GM19025 (cell line): Measurements from ENCODE around the gene PCDHGA9.

Experiments
- ATAC-seq: cut with Tn5 transposase; IDR thresholded peaks from one replicate; pipeline ENCODE4 v1.9.1; 2021; ENCODE audit warnings: mild to moderate bottlenecking, low read depth, moderate library complexity; ENCODE audit not compliant: unreplicated experiment

Gene PCDHGA9

GRCh38 chr5:141440341-141440740 lies 37.8 kb downstream of the PCDHGA9 start:
- ATAC-seq: no peak

- no peak for ATAC-seq
Observed at GRCh38 chr5:141441571-141442170, 39.1 kb downstream of the PCDHGA9 start.
